Chondrocyte (in vitro differentiated cells): ENCODE data around the gene CHIA. TPM values are rescaled to one million over a fixed set of nuclear protein-coding genes. Genes with fewer than 3 reads are reported as not detected.

Experiments used
- DNase-seq: peaks from one replicate; pipeline ENCODE4 v3.0.0; 2021; ENCODE audit warnings: mixed read lengths, low spot score
- H3K27ac Mint-ChIP-seq: one replicate; pipeline ENCODE4 v1.8.0; 2021; ENCODE audit warnings: mild to moderate bottlenecking, moderate library complexity, mixed read lengths; ENCODE audit not compliant: unreplicated experiment
- H3K27me3 Mint-ChIP-seq: 2 replicates; pipeline ENCODE4 v1.8.0; 2021; ENCODE audit warnings: low read depth, mixed read lengths
- H3K36me3 Mint-ChIP-seq: 2 replicates; pipeline ENCODE4 v1.8.0; 2021; ENCODE audit warnings: low read depth, mixed read lengths
- H3K4me1 Mint-ChIP-seq: 2 replicates; pipeline ENCODE4 v1.8.0; 2021; ENCODE audit warnings: low read depth, mild to moderate bottlenecking, mixed read lengths
- H3K4me3 Mint-ChIP-seq: one replicate; pipeline ENCODE4 v1.8.0; 2021; ENCODE audit warnings: mild to moderate bottlenecking, moderate library complexity, mixed read lengths; ENCODE audit not compliant: unreplicated experiment
- H3K9me3 Mint-ChIP-seq: 2 replicates; pipeline ENCODE4 v1.8.0; 2021; ENCODE audit warnings: low read depth, mixed read lengths
- CTCF ChIP-seq: fragments of 200-600 bp; sonication (generic); IDR thresholded peaks from 2 replicates; pipeline ENCODE4 v1.5.0; 2021; ENCODE audit warnings: antibody characterized with exemption, mild to moderate bottlenecking, moderate library complexity
- total RNA-seq: library from RNA; stranded (reverse); gene quantifications from 3 replicates; pipeline ENCODE4 v1.2.1, GENCODE V29; 2021

CHIA gene
- total RNA-seq, 1 donor from 2014 or later, result not detected

GRCh38 chr1:111269825-111270406 is 20.7 kb upstream of the CHIA start:
- H3K27me3 Mint-ChIP-seq, result peaks cover 11% of the 10 kb centered on the region
- no peak for TF ChIP-seq CTCF
- no peak overlapping the region for H3K27ac Mint-ChIP-seq
- DNase-seq, result no peak
- peaks cover 10% of the 10 kb centered on the region for H3K9me3 Mint-ChIP-seq
- no peaks in the 10 kb centered on the region for H3K4me1 Mint-ChIP-seq
- no peaks in the 10 kb centered on the region for H3K36me3 Mint-ChIP-seq
- H3K4me3 Mint-ChIP-seq, result no peak overlapping the region

GRCh38 chr1:111270771-111271463 is 19.7 kb upstream of the CHIA start:
- no peaks in the 10 kb centered on the region for H3K36me3 Mint-ChIP-seq
- H3K9me3 Mint-ChIP-seq, result peaks cover 2% of the 10 kb centered on the region
- no peak overlapping the region for H3K4me3 Mint-ChIP-seq
- no peak overlapping the region for H3K27ac Mint-ChIP-seq
- peak; percentile 91 for DNase-seq
- no peak for TF ChIP-seq CTCF
- H3K27me3 Mint-ChIP-seq, result peaks cover 8% of the 10 kb centered on the region
- no peaks in the 10 kb centered on the region for H3K4me1 Mint-ChIP-seq

GRCh38 chr1:111271464-111271801 is 19.2 kb upstream of the CHIA start:
- Mint-ChIP-seq H3K4me3 (no peak overlapping the region), H3K27me3 (peaks cover 3% of the 10 kb centered on the region), H3K4me1 (no peaks in the 10 kb centered on the region), H3K27ac (no peak overlapping the region), H3K9me3 (peaks cover 3% of the 10 kb centered on the region), H3K36me3 (no peaks in the 10 kb centered on the region)
- TF ChIP-seq CTCF, result no peak
- no peak for DNase-seq

- no peak for TF ChIP-seq CTCF
- Mint-ChIP-seq H3K36me3 (no peaks in the 10 kb centered on the region), H3K9me3 (peaks cover 7% of the 10 kb centered on the region), H3K4me1 (no peaks in the 10 kb centered on the region), H3K4me3 (no peak overlapping the region), H3K27ac (no peak overlapping the region), H3K27me3 (peaks cover 2% of the 10 kb centered on the region)
- DNase-seq, result no peak
Observed at GRCh38 chr1:111272081-111272480, 18.6 kb upstream of the CHIA start.

- TF ChIP-seq CTCF, result no peak
- H3K36me3 Mint-ChIP-seq, result no peaks in the 10 kb centered on the region
- peaks cover 8% of the 10 kb centered on the region for H3K27me3 Mint-ChIP-seq
- no peak for DNase-seq
- no peak overlapping the region for H3K27ac Mint-ChIP-seq
- H3K4me3 Mint-ChIP-seq, result no peak overlapping the region
- H3K4me1 Mint-ChIP-seq, result no peaks in the 10 kb centered on the region
- H3K9me3 Mint-ChIP-seq, result peaks cover 14% of the 10 kb centered on the region
Observed at GRCh38 chr1:111274653-111275052, 16.0 kb upstream of the CHIA start.
